BJ (cell line): ENCODE measurements around the gene ANKRD40. TPM values are rescaled to one million over a fixed set of nuclear protein-coding genes. Genes with fewer than 3 reads are reported as not detected.
A peak's percentile ranks its signal among the peaks of the same experiment; 100 is the strongest.
"Not testable (repeated sequence)": the region's sequence is repeated elsewhere in the genome, so short reads cannot be mapped to it uniquely, and the experiment has no call there.

Experiments used
- CTCF ChIA-PET: fragments of 350-600 bp; formaldehyde crosslinking; extraction: SDS; loops from one replicate; lab custom pipeline; 2021; ENCODE audit warnings: antibody characterized with exemption, inconsistent platforms; lab: Yijun Ruan, JAX
- POLR2A ChIA-PET: fragments of 300-600 bp; sonication (Branson Sonifier 250); formaldehyde crosslinking; extraction: SDS; loops from one replicate; lab custom pipeline; 2021; ENCODE audit warnings: antibody characterized with exemption; lab: Charles Lee
- DNase-seq: peaks from one replicate; pipeline ENCODE4 v3.0.0-alpha.2; 2011; ENCODE audit warnings: low read depth
- H3K27me3 ChIP-seq: 2 replicates; pipeline ENCODE4 v1.6.0; 2011; ENCODE audit warnings: low read length; ENCODE audit not compliant: control insufficient read depth, insufficient read depth
- H3K36me3 ChIP-seq: 2 replicates; pipeline ENCODE4 v1.5.1; 2011; ENCODE audit warnings: low read length; ENCODE audit not compliant: control insufficient read depth, insufficient read depth
- H3K4me3 ChIP-seq: 2 replicates; pipeline ENCODE4 v1.5.1; 2011; ENCODE audit warnings: low read depth, mild to moderate bottlenecking, control low read depth, low read length
- CTCF ChIP-seq: IDR thresholded peaks from 2 replicates; pipeline ENCODE4 v1.5.1; 2011; ENCODE audit warnings: low read depth, mild to moderate bottlenecking, control low read depth, inconsistent platforms, low read length, moderate library complexity; ENCODE audit not compliant: insufficient read depth
- polyA plus RNA-seq: library from polyadenylated mRNA; depleted of rRNA; stranded (reverse); fragments of >200 nt; gene quantifications from 2 replicates; pipeline ENCODE4 v1.2.3, GENCODE V29; 2011

ANKRD40 gene
- polyA plus RNA-seq, 1 experiment = 19.0 TPM

DNA sequence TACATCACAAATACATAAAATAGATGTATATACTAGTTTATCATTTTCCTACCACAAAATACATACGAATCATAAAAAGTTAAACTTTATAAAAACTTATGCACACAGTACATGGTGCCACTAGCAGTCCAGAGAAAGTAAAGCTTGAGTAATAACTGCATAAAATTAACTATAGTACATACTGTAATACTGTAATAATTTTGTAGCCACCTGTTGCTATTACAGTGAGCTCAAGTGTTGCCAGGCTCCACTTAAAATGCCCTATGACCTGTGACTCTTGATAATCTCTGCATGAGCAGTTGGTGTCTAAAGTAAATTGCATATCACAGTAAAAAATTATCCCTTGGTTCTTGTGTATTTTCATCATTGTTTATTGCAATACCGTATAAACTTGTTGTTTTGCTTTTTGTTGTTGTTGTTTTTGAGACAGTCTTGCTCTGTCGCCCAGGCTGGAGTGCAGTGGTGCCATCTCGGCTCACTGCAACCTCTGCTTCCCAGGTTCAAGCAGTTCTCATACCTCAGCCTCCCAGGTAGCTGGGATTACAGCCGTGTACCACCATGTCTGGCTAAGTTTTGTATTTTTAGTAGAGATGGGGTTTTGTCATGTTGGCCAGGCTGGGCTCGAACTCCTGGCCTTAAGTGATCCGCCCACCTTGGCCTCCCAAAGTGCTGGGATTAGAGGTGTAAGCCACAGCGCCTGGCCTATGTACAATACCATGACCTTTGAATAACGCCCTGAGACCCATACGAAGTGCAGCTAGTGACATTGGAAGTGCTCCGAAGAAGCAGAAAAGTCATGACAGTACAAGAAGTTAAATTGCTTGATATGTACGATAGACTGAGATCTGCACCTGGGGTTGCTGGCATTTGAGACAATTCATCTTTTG is 18.3 kb upstream of the ANKRD40 start:
- TF ChIP-seq CTCF = no peak
- Histone ChIP-seq H3K27me3 (no peaks in the 10 kb centered on the region), H3K4me3 (no peak overlapping the region), H3K36me3 (no peaks in the 10 kb centered on the region)
- POLR2A ChIA-PET = no interaction called here
- CTCF ChIA-PET = interaction anchor here (0.8 to 1.5 kb wide), 3 partner anchors 16 to 57 kb away, joined by 4 to 7 read pairs (median 4); no protein-coding TSS in a partner anchor
- no peak for DNase-seq

DNA sequence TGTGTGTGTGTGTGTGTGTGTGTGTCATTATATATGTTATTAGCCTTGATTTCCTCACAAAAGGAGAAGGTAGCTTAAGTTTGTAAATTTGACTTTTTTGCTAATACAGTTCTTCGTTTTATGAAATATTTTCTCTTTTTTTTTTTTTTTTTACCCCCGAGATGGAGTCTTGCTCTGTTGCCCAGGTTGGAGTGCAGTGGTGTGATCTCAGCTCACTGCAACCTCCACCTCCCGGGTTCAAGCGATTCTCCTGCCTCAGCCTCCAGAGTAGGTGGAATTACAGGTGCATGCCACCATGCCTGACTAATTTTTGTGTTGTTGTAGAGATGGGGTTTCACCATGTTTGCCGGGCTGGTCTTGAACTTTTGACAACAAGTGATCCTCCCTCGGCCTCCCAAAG is 16.9 kb upstream of the ANKRD40 start:
- POLR2A ChIA-PET, H3K36me3 ChIP-seq, H3K4me3 ChIP-seq, H3K27me3 ChIP-seq, DNase-seq: not testable (repeated sequence)
- CTCF ChIA-PET = interaction anchor here (0.6 to 0.7 kb wide), 2 partner anchors 124 to 245 kb away, joined by 4 to 5 read pairs; no protein-coding TSS in a partner anchor

- CTCF ChIA-PET = no interaction called here
- Histone ChIP-seq H3K36me3 (no peaks in the 10 kb centered on the region), H3K4me3 (no peak overlapping the region), H3K27me3 (no peaks in the 10 kb centered on the region)
- DNase-seq = no peak
- POLR2A ChIA-PET = no interaction called here
- no peak for TF ChIP-seq CTCF
Measured at GRCh38 chr17:50722746-50723145, 15.0 kb upstream of the ANKRD40 start.

DNA sequence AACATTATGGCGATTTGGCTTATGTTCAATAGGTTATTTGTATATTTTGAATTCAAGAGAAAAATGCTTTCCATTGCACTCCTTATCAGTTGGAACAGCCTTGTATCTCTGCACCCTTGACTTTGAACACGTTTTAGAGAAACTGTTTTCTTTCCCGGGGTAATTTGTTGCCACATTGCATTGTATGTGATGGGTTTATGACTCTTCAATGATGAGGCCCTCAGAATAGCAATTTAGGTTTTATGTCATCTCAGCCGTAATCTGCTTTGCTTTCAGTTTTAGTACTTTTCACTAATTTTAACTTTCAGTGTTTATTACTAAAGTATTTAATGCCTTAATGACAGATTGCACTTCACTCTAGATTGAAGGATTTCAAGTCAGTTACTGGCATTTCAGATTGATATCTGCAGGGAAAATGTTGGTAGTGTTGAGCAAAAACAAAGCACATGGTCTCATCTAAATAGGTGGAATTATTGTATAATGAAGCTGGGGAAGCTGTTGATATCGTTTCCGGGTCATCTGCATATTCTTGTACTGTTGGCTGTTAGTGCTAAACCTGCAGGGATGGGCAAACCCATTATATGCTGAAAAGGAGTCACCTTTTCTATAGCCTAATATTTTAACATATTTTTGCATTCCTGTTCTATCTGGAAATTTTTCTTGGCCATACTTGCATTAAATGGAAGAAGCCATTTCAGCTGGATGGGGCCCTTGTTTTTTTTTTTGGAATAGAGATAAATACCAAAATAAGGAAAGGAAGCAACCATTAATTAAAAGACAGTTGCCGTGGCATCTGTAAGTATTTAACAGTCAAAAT is 13.7 kb upstream of the ANKRD40 start:
- no peak for DNase-seq
- CTCF ChIA-PET = no interaction called here
- POLR2A ChIA-PET = no interaction called here

More for the DNA sequence above, 13.7 kb upstream of the ANKRD40 start:
- no peaks in the 10 kb centered on the region for H3K27me3 ChIP-seq
- H3K4me3 ChIP-seq = peak overlapping the region; percentile 96
- TF ChIP-seq CTCF = no peak
- H3K36me3 ChIP-seq = no peaks in the 10 kb centered on the region
